DOHH2 (cell line): ENCODE results near the gene TTLL9.

Experiments used
- EZH2phosphoT487 ChIP-seq: fragments of 200-600 bp; sonication (generic); IDR thresholded peaks from 2 replicates; pipeline ENCODE4 v1.6.1; 2017; ENCODE audit warnings: borderline replicate concordance, mild to moderate bottlenecking, antibody characterized with exemption, low read length, moderate library complexity, mixed read lengths
- TF ChIP-seq, protein P1 (sequence below): fragments of 200-600 bp; sonication (generic); IDR thresholded peaks from one replicate; pipeline ENCODE4 v1.5.1; 2014; ENCODE audit warnings: antibody characterized with exemption, mild to moderate bottlenecking, low read depth, low read length; ENCODE audit not compliant: poor library complexity, severe bottlenecking

DNA sequence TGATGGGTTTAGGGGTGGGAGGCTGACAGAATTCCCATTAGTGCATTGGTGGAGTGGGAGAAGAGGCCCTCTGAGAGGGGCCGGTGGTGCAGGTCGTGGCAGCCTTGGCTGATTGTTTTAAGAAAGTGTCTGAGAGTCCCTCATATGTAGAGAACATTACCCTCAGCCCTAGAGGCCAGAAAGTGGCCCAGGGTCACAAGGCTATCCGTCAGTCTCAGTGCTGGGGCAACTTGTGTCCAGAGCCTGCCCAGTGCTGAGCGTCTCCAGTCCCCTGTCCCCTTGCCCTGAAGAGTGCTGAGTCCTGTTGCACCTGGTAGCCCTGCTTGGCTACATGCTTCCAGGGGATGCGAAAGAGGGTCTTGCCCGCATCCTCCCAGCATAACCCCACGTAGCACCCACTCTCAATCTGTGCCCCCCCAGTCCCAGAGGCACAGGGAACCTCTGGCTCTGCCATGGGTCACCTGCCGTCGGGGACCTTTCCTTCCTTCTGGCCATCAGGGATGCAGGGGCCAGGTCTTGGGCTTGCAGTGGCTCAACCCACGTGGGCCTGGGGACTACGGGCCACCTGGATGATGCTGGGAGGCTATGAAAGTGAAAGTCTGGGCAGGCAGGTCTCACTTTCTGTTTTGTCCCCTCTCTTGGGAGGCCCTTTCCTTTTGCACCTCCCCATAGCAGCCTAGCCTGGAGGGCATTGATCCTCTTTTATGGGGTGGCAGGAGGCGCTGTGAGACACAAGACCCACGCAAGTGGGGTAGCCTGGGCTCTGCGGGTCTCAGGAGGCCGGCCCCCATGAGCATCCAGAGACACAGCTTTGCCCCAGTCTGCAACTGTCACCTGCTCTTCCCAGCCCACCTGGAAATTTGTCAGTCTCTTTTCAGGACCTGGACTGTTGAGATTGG lies 12.3 kb upstream of the TTLL9 start:
- TF ChIP-seq, protein P1, sequence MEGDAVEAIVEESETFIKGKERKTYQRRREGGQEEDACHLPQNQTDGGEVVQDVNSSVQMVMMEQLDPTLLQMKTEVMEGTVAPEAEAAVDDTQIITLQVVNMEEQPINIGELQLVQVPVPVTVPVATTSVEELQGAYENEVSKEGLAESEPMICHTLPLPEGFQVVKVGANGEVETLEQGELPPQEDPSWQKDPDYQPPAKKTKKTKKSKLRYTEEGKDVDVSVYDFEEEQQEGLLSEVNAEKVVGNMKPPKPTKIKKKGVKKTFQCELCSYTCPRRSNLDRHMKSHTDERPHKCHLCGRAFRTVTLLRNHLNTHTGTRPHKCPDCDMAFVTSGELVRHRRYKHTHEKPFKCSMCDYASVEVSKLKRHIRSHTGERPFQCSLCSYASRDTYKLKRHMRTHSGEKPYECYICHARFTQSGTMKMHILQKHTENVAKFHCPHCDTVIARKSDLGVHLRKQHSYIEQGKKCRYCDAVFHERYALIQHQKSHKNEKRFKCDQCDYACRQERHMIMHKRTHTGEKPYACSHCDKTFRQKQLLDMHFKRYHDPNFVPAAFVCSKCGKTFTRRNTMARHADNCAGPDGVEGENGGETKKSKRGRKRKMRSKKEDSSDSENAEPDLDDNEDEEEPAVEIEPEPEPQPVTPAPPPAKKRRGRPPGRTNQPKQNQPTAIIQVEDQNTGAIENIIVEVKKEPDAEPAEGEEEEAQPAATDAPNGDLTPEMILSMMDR: no peak
- no peak for TF ChIP-seq EZH2phosphoT487
